ENCODE results near the gene COX8C. TPM values are rescaled to one million over a fixed set of nuclear protein-coding genes. Genes with fewer than 3 reads are reported as not detected.

COX8C gene
- total RNA-seq, 1 experiment from 2014 or later = not detected

DNA sequence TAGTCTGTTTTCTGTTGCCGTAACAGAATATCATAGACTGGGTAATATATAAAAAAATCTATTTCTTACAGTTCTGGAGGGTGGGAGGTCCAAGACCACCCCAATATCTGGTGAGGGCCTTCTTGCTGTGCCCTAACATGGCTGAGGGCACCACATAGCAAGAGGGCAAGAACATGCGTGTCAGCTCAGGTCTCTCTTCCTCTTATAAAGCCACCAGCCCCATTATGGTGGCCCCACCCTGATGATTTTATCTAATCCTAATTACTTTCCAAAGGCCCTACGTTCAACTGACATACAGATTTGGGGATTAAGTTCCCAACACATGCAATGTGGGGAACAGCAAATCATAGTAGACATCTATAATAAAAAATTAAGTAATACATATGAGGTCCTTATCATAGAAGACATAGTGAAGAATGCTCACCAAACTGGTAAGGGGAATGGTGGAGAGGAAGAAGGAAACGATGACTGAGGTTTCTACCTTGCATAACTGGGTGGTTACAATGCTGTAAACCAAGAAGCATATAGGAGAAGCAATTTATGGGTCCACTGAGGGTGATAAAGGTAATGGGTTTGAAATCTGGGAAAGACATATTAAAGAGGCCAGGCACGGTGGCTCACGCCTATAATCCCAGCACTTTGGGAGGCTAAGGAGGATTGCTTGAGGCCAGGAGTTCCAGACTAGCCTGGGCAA lies 41.1 kb upstream of the COX8C start:
- no peaks in the 10 kb centered on the region for H3K9me3 ChIP-seq (ENCODE audit: control insufficient read depth, insufficient read depth, low read depth, low read length)
- in situ Hi-C loops (cut with HindIII; ENCODE audit: low pct_unique_long_range_greater_than_20kb, low sequenced_read_pairs) = no loop called here
- no peak overlapping the region for H3K4me3 ChIP-seq (ENCODE audit: low read depth in 2 of 2, low read length in 2 of 2)
- ChIA-PET POLR2A (no interaction called here), CTCF (no interaction called here)
- intact Hi-C loops (cut with micrococcal nuclease; ENCODE audit: unreplicated experiment) = no loop called here
- H3K36me3 ChIP-seq (ENCODE audit: control insufficient read depth, insufficient read depth, low read length) = no peaks in the 10 kb centered on the region
- no peaks in the 10 kb centered on the region for H3K4me1 ChIP-seq (ENCODE audit: control insufficient read depth, insufficient read depth, low read length)
- BruUV-seq (replicated peaks) = no TSS peak
- TF ChIP-seq, protein P1, sequence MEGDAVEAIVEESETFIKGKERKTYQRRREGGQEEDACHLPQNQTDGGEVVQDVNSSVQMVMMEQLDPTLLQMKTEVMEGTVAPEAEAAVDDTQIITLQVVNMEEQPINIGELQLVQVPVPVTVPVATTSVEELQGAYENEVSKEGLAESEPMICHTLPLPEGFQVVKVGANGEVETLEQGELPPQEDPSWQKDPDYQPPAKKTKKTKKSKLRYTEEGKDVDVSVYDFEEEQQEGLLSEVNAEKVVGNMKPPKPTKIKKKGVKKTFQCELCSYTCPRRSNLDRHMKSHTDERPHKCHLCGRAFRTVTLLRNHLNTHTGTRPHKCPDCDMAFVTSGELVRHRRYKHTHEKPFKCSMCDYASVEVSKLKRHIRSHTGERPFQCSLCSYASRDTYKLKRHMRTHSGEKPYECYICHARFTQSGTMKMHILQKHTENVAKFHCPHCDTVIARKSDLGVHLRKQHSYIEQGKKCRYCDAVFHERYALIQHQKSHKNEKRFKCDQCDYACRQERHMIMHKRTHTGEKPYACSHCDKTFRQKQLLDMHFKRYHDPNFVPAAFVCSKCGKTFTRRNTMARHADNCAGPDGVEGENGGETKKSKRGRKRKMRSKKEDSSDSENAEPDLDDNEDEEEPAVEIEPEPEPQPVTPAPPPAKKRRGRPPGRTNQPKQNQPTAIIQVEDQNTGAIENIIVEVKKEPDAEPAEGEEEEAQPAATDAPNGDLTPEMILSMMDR (IDR thresholded peaks at IDR 0.05) = no peak
- TF ChIP-seq SIN3A (IDR thresholded peaks at IDR 0.05; ENCODE audit: borderline replicate concordance, insufficient read depth, low read depth, low read length) (no peak), TCF7L2 (IDR thresholded peaks at IDR 0.05; ENCODE audit: low read depth, low read length) (no peak), POLR2AphosphoS5 (IDR thresholded peaks at IDR 0.05; ENCODE audit: low read depth, low read length) (no peak)
- TF ChIP-seq, protein P2, sequence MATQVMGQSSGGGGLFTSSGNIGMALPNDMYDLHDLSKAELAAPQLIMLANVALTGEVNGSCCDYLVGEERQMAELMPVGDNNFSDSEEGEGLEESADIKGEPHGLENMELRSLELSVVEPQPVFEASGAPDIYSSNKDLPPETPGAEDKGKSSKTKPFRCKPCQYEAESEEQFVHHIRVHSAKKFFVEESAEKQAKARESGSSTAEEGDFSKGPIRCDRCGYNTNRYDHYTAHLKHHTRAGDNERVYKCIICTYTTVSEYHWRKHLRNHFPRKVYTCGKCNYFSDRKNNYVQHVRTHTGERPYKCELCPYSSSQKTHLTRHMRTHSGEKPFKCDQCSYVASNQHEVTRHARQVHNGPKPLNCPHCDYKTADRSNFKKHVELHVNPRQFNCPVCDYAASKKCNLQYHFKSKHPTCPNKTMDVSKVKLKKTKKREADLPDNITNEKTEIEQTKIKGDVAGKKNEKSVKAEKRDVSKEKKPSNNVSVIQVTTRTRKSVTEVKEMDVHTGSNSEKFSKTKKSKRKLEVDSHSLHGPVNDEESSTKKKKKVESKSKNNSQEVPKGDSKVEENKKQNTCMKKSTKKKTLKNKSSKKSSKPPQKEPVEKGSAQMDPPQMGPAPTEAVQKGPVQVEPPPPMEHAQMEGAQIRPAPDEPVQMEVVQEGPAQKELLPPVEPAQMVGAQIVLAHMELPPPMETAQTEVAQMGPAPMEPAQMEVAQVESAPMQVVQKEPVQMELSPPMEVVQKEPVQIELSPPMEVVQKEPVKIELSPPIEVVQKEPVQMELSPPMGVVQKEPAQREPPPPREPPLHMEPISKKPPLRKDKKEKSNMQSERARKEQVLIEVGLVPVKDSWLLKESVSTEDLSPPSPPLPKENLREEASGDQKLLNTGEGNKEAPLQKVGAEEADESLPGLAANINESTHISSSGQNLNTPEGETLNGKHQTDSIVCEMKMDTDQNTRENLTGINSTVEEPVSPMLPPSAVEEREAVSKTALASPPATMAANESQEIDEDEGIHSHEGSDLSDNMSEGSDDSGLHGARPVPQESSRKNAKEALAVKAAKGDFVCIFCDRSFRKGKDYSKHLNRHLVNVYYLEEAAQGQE (IDR thresholded peaks at IDR 0.05; ENCODE audit: insufficient read depth in 1 of 2, low read depth in 2 of 2, low read length in 1 of 2) = no peak
- H3K27ac ChIP-seq (ENCODE audit: low read length) = no peak overlapping the region
- ATAC-seq (no peak), DNase-seq (ENCODE audit: low read depth, low spot score) (no peak)
- no peaks in the 10 kb centered on the region for H3K27me3 ChIP-seq (ENCODE audit: control insufficient read depth, insufficient read depth, low read length)

DNA sequence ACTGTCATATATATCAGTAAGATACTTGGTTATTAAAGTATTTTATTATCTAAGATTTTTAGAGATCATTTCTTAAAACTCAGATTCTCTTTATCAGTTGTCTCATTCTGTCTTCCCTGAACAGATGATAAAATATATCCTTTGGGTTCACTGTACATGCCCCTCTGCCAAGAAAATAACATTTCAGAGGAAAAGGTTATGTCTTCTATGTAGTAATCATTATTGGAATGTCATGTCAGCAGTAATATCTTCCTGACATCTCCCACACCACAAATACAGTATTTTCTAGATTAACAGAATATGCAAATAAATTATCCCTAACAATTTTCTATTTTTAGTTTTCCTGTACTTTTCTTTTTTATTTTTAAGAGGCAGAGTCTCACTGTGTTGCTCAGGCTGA lies 40.2 kb upstream of the COX8C start:
- no peaks in the 10 kb centered on the region for H3K4me1 ChIP-seq (ENCODE audit: control insufficient read depth, insufficient read depth, low read length)
- in situ Hi-C loops (cut with HindIII; ENCODE audit: low pct_unique_long_range_greater_than_20kb, low sequenced_read_pairs) (no loop called here), intact Hi-C loops (cut with micrococcal nuclease; ENCODE audit: unreplicated experiment) (no loop called here)
- TF ChIP-seq, protein P2 (IDR thresholded peaks at IDR 0.05; ENCODE audit: insufficient read depth in 1 of 2, low read depth in 2 of 2, low read length in 1 of 2) = no peak
- TF ChIP-seq POLR2AphosphoS5 (IDR thresholded peaks at IDR 0.05; ENCODE audit: low read depth, low read length) = no peak
- no peak for TF ChIP-seq TCF7L2 (IDR thresholded peaks at IDR 0.05; ENCODE audit: low read depth, low read length)
- no peak for TF ChIP-seq SIN3A (IDR thresholded peaks at IDR 0.05; ENCODE audit: borderline replicate concordance, insufficient read depth, low read depth, low read length)
- no peaks in the 10 kb centered on the region for H3K27me3 ChIP-seq (ENCODE audit: control insufficient read depth, insufficient read depth, low read length)
- ATAC-seq = no peak
- DNase-seq (ENCODE audit: low read depth, low spot score) = no peak
- H3K27ac ChIP-seq (ENCODE audit: low read length) = no peak overlapping the region
- no peaks in the 10 kb centered on the region for H3K36me3 ChIP-seq (ENCODE audit: control insufficient read depth, insufficient read depth, low read length)
- no peak overlapping the region for H3K4me3 ChIP-seq (ENCODE audit: low read depth in 2 of 2, low read length in 2 of 2)
- POLR2A ChIA-PET = no interaction called here
- no TSS peak for BruUV-seq (replicated peaks)
- CTCF ChIA-PET = no interaction called here
- H3K9me3 ChIP-seq (ENCODE audit: control insufficient read depth, insufficient read depth, low read depth, low read length) = no peaks in the 10 kb centered on the region
